ENCODE measurements around the gene SIRT7. TPM values are rescaled to one million over a fixed set of nuclear protein-coding genes. Genes with fewer than 3 reads are reported as not detected.
A peak's percentile ranks its signal among the peaks of the same experiment; 100 is the strongest.

SIRT7 gene
- total RNA-seq, 4 donors from 2014 or later = 14.3 to 24.1 (median 18.3) TPM

GRCh38 chr17:81939881-81940385 lies 22.0 kb upstream of the SIRT7 start:
- Histone ChIP-seq H3K4me1 (peaks cover 0 to 40% (median 10%) of the 10 kb centered on the region in 3 donors), H3K4me3 (no peak overlapping the region), H3K27me3 (peaks cover 57% of the 10 kb centered on the region), H3K36me3 (no peaks in the 10 kb centered on the region), H3K9me3 (no peaks in the 10 kb centered on the region), H3K27ac (no peak overlapping the region)
- 10 to 23% methylated on average over 2 to 3 of the region's 21 CpGs for WGBS, 2 donors (ENCODE audit: low coverage in 1 of 2)
- ATAC-seq = peak; percentile 11
- TF ChIP-seq POLR2A (IDR thresholded peaks at IDR 0.05) (no peak), POLR2AphosphoS5 (IDR thresholded peaks at IDR 0.05) (no peak), EP300 (IDR thresholded peaks at IDR 0.05) (no peak), CTCF (IDR thresholded peaks at IDR 0.05) (no peak)

DNA sequence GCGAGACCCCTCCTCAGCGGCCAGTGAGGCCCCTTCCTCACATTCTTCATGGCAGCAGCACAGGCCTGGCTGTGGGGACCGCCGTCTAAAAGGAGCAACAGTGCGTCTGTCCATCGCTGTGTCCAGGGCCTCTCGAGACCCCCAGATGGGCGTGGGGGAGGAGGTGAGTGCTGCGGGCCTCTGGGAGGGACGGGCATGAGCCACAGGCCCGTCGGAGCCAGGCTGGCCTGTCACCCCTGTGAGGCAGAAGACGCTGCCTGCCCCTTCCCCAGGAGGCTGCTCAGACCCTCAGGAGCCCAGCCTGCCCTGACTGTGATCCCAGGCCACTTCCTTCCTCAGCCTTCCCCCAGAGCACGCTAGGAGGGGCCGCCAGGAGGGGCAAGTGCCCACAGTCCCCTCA lies 21.2 kb upstream of the SIRT7 start:
- no peaks in the 10 kb centered on the region for H3K9me3 ChIP-seq
- H3K27me3 ChIP-seq = peaks cover 50% of the 10 kb centered on the region
- ATAC-seq = no peak
- no CpG with 5 or more reads among the region's 15 CpGs for WGBS, 2 donors (ENCODE audit: low coverage in 1 of 2)
- H3K36me3 ChIP-seq = no peaks in the 10 kb centered on the region
- TF ChIP-seq POLR2AphosphoS5 (IDR thresholded peaks at IDR 0.05) = no peak
- TF ChIP-seq POLR2A (IDR thresholded peaks at IDR 0.05) = no peak
- TF ChIP-seq EP300 (IDR thresholded peaks at IDR 0.05) = no peak
- no peak for TF ChIP-seq CTCF (IDR thresholded peaks at IDR 0.05)
- no peak overlapping the region for H3K4me3 ChIP-seq
- H3K27ac ChIP-seq = no peak overlapping the region
- H3K4me1 ChIP-seq = peaks cover 0 to 40% (median 10%) of the 10 kb centered on the region in 3 donors

- Histone ChIP-seq H3K4me1 (peaks cover 0 to 33% (median 10%) of the 10 kb centered on the region in 3 donors), H3K4me3 (no peak overlapping the region), H3K27me3 (peaks cover 24% of the 10 kb centered on the region), H3K27ac (no peak overlapping the region), H3K9me3 (no peaks in the 10 kb centered on the region), H3K36me3 (no peaks in the 10 kb centered on the region)
- TF ChIP-seq POLR2AphosphoS5 (IDR thresholded peaks at IDR 0.05) (no peak), EP300 (IDR thresholded peaks at IDR 0.05) (no peak)
- no CpG with 5 or more reads among the region's 6 CpGs for WGBS, 2 donors (ENCODE audit: low coverage in 1 of 2)
- no peak for ATAC-seq
Observed at GRCh38 chr17:81935709-81936084, 17.7 kb upstream of the SIRT7 start.

GRCh38 chr17:81934850-81935708 lies 17.1 kb upstream of the SIRT7 start:
- peaks cover 18% of the 10 kb centered on the region for H3K27me3 ChIP-seq
- no peak overlapping the region for H3K4me3 ChIP-seq
- ATAC-seq = no peak
- H3K9me3 ChIP-seq = no peaks in the 10 kb centered on the region
- peaks cover 0 to 27% (median 10%) of the 10 kb centered on the region in 3 donors for H3K4me1 ChIP-seq
- H3K36me3 ChIP-seq = no peaks in the 10 kb centered on the region
- TF ChIP-seq POLR2AphosphoS5 (IDR thresholded peaks at IDR 0.05) (no peak), CTCF (IDR thresholded peaks at IDR 0.05) (no peak)
- 90% methylated on average over 4 of the region's 38 CpGs; no CpG with 5 or more reads in 1 of the 2 donors for WGBS, 2 donors (ENCODE audit: low coverage in 1 of 2)
- H3K27ac ChIP-seq = no peak overlapping the region

DNA sequence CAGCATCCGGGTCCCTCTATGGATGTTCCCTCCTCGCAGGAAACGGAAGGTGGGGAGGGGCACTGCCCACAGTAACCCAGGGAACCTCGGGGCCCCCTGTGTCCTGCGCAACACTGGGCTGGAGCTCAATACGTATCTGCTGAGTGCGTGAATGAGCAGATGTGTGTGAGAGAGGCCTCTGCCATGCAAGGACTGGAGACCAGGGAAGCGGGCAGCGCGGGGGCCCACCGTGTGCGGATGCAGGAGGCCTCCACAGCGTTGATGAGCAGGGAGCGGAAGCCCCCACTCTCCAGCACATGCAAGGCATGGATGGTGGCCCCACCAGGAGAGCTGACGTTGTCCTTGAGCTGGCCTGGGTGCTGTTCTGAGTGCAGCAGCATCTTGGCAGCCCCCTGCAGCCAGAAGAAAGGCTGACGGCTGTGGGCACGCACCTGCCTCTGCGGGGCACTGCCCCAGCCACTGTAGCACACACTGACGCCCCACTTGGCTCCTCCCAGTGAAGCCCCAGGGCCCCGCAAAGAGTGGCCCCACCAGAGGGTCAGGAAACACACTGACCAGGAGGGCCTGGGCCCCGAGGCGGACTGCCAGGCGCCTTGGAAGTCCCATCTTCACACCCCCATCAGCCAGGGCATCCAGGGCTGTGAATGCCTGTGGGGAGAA lies 16.3 kb upstream of the SIRT7 start:
- Histone ChIP-seq H3K4me1 (peaks cover 0 to 19% (median 10%) of the 10 kb centered on the region in 3 donors), H3K9me3 (no peaks in the 10 kb centered on the region), H3K36me3 (no peaks in the 10 kb centered on the region), H3K27me3 (peaks cover 15% of the 10 kb centered on the region), H3K4me3 (no peak overlapping the region), H3K27ac (no peak overlapping the region)
- no peak for TF ChIP-seq POLR2AphosphoS5 (IDR thresholded peaks at IDR 0.05)
- no peak for TF ChIP-seq CTCF (IDR thresholded peaks at IDR 0.05)
- TF ChIP-seq POLR2A (IDR thresholded peaks at IDR 0.05) = no peak
- TF ChIP-seq EP300 (IDR thresholded peaks at IDR 0.05) = no peak
- 60% methylated on average over 2 of the region's 23 CpGs; no CpG with 5 or more reads in 1 of the 2 donors for WGBS, 2 donors (ENCODE audit: low coverage in 1 of 2)
- no peak for ATAC-seq

Measured in gastroesophageal sphincter (tissue), 4 donors.